B cell (primary cell): ENCODE measurements around the gene COL4A1. TPM values are rescaled to one million over a fixed set of nuclear protein-coding genes. Genes with fewer than 3 reads are reported as not detected.

Experiments
- ATAC-seq: fragments of 200-7000 bp; cut with Tn5 transposase; one replicate; pipeline ENCODE4 v1.10.0; 2021; ENCODE audit warnings: low read depth, mild to moderate bottlenecking, moderate number of reproducible peaks, moderate library complexity
- CTCF ChIA-PET: fragments of 350-600 bp; sonication (Branson Sonifier 250); formaldehyde crosslinking; loops from one replicate; lab custom pipeline; 2021; ENCODE audit warnings: antibody characterized with exemption, inconsistent platforms; lab: Charles Lee
- POLR2A ChIA-PET: fragments of 350-600 bp; sonication (Branson Sonifier 250); formaldehyde crosslinking; loops from one replicate; lab custom pipeline; 2021; ENCODE audit warnings: antibody characterized with exemption; lab: Charles Lee
- DNase-seq: peaks from one replicate; pipeline ENCODE4 v3.0.0; 2013
- H2AFZ ChIP-seq: 2 replicates; pipeline ENCODE4 v1.6.1; 2012; ENCODE audit warnings: mild to moderate bottlenecking, low read depth, low read length; ENCODE audit not compliant: insufficient read depth, poor library complexity, severe bottlenecking
- H3K27ac ChIP-seq, 2 donors: 1 replicate in 1 of 2; 2 replicates in 1 of 2; pipeline ENCODE4 v1.5.1; 2012 to 2013; ENCODE audit warnings: low read length in 2 of 2, mild to moderate bottlenecking in 2 of 2, moderate library complexity in 1 of 2
- H3K27me3 ChIP-seq, 4 experiments: fragments of 200-600 bp in 1 of 4; sonication (generic) in 1 of 4; replicated peaks in 1 of 4; 1 replicate in 2 of 4; 2 replicates in 2 of 4; pipeline versions ENCODE4 v1.6.1 to v1.7.0; 2013 to 2016; ENCODE audit warnings: low read length in 3 of 4, mild to moderate bottlenecking in 2 of 4, mixed read lengths in 1 of 4, moderate library complexity in 1 of 4; ENCODE audit not compliant: insufficient read depth in 4 of 4, control insufficient read depth in 3 of 4; ENCODE audit errors: control extremely low read depth in 1 of 4
- H3K36me3 ChIP-seq, 2 experiments: replicated peaks in 1 of 2; 1 replicate in 1 of 2; 2 replicates in 1 of 2; pipeline versions ENCODE4 v1.6.1 to v1.7.1; 2013; ENCODE audit warnings: low read length in 1 of 2; ENCODE audit not compliant: insufficient read depth in 2 of 2, control insufficient read depth in 1 of 2; ENCODE audit errors: control extremely low read depth in 1 of 2, extremely low read depth in 1 of 2
- H3K4me1 ChIP-seq, 2 donors: fragments of 200-600 bp in 1 of 2; sonication (generic) in 1 of 2; 1 replicate in 1 of 2; 2 replicates in 1 of 2; pipeline versions ENCODE4 v1.5.1 to v1.6.1; 2013 to 2017; ENCODE audit warnings: low read length in 2 of 2; ENCODE audit not compliant: control insufficient read depth in 2 of 2, insufficient read depth in 2 of 2
- H3K4me2 ChIP-seq: replicated peaks from 2 replicates; pipeline ENCODE3; 2012; ENCODE audit warnings: mild to moderate bottlenecking, low read depth, low read length; ENCODE audit not compliant: poor library complexity, severe bottlenecking
- H3K4me3 ChIP-seq, 5 experiments: fragments of 200-600 bp in 1 of 5; sonication (generic) in 1 of 5; 1 replicate in 3 of 5; 2 replicates in 2 of 5; pipeline versions ENCODE4 v1.5.1 to v1.7.0; 2011 to 2016; ENCODE audit warnings: low read length in 4 of 5, mild to moderate bottlenecking in 4 of 5, low read depth in 2 of 5, control low read depth in 1 of 5, moderate library complexity in 1 of 5; ENCODE audit not compliant: insufficient read depth in 1 of 5; ENCODE audit errors: control extremely low read depth in 1 of 5, extremely low read depth in 1 of 5
- H3K79me2 ChIP-seq: fragments of 200-600 bp; sonication (generic); one replicate; pipeline ENCODE4 v1.6.0; 2016; ENCODE audit warnings: low read length; ENCODE audit not compliant: control insufficient read depth, insufficient read depth
- H3K9ac ChIP-seq: fragments of 200-600 bp; sonication (generic); 2 replicates; pipeline ENCODE4 v1.6.1; 2017; ENCODE audit warnings: mild to moderate bottlenecking, low read length, moderate library complexity
- H3K9me3 ChIP-seq, 3 donors: one replicate each; pipeline versions ENCODE4 v1.6.1 to v1.7.1; 2013; ENCODE audit warnings: low read length in 2 of 3; ENCODE audit not compliant: control insufficient read depth in 2 of 3, insufficient read depth in 1 of 3; ENCODE audit errors: control extremely low read depth in 1 of 3
- H4K20me1 ChIP-seq: 2 replicates; pipeline ENCODE4 v1.6.0; 2012; ENCODE audit warnings: mild to moderate bottlenecking, low read length; ENCODE audit not compliant: insufficient read depth, control insufficient read depth, poor library complexity, severe bottlenecking
- H3K27ac Mint-ChIP-seq: one replicate; pipeline ENCODE4 v1.8.0; 2021; ENCODE audit warnings: mixed read lengths
- H3K27me3 Mint-ChIP-seq: one replicate; pipeline ENCODE4 v1.8.0; 2021; ENCODE audit warnings: mixed read lengths
- H3K4me1 Mint-ChIP-seq: one replicate; pipeline ENCODE4 v1.8.0; 2021; ENCODE audit warnings: mixed read lengths
- H3K4me3 Mint-ChIP-seq: one replicate; pipeline ENCODE4 v1.8.0; 2021; ENCODE audit warnings: mixed read lengths
- H3K9me3 Mint-ChIP-seq: one replicate; pipeline ENCODE4 v1.8.0; 2022; ENCODE audit warnings: mixed read lengths; ENCODE audit not compliant: insufficient read depth
- EZH2 ChIP-seq: IDR thresholded peaks from 2 replicates; pipeline ENCODE4 v1.6.1; 2012; ENCODE audit warnings: borderline replicate concordance, low read depth, mild to moderate bottlenecking, moderate library complexity, low read length; ENCODE audit not compliant: insufficient read depth, poor library complexity, severe bottlenecking
- WGBS: methylation state at CpG from one replicate; pipeline ENCODE4 v1.1.5; 2013; ENCODE audit warnings: missing lambda C conversion rate; ENCODE audit not compliant: insufficient coverage; 5-methylcytosine and 5-hydroxymethylcytosine counted together
- intact Hi-C: fragments of 100-400 bp; cut with micrococcal nuclease; formaldehyde crosslinking; loops from one replicate; pipeline ENCODE4 v1.10.0; 2022
- polyA plus RNA-seq: library from polyadenylated mRNA; depleted of rRNA; stranded (reverse); fragments of >200 nt; gene quantifications from 2 replicates; pipeline ENCODE4 v1.2.3, GENCODE V29; 2012
- total RNA-seq, 2 donors: library from RNA; stranded (reverse); fragments of 120-200 nt in 1 of 2; gene quantifications; 1 replicate in 1 of 2; 2 replicates in 1 of 2; pipeline versions ENCODE4 v1.2.3 to v1.2.4, GENCODE V29; 2013 to 2022
- TF ChIP-seq, protein P1 (sequence below): fragments of 200-600 bp; IDR thresholded peaks from one replicate; pipeline ENCODE4 v1.8.0; 2022; ENCODE audit warnings: antibody characterized with exemption, mild to moderate bottlenecking

Gene COL4A1
- total and polyA plus RNA-seq, 2 donors (not counting 1 experiment from before 2014, with no cell fraction given): not detected

- Histone ChIP-seq H3K27me3 (peaks cover 0 to 9% (median 0%) of the 10 kb centered on the region in 4 experiments), H3K9me3 (peaks cover 0 to 23% (median 0%) of the 10 kb centered on the region in 3 donors), H3K27ac (no peak overlapping the region), H3K4me1 (peaks cover 14 to 18% of the 10 kb centered on the region in 2 donors), H3K4me2 (no peak overlapping the region), H3K4me3 (no peak overlapping the region), H2AFZ (no peak overlapping the region), H3K36me3 (no peaks in the 10 kb centered on the region), H3K79me2 (no peaks in the 10 kb centered on the region), H3K9ac (no peak overlapping the region), H4K20me1 (no peaks in the 10 kb centered on the region)
- no peak for TF ChIP-seq EZH2
- TF ChIP-seq, protein P1, sequence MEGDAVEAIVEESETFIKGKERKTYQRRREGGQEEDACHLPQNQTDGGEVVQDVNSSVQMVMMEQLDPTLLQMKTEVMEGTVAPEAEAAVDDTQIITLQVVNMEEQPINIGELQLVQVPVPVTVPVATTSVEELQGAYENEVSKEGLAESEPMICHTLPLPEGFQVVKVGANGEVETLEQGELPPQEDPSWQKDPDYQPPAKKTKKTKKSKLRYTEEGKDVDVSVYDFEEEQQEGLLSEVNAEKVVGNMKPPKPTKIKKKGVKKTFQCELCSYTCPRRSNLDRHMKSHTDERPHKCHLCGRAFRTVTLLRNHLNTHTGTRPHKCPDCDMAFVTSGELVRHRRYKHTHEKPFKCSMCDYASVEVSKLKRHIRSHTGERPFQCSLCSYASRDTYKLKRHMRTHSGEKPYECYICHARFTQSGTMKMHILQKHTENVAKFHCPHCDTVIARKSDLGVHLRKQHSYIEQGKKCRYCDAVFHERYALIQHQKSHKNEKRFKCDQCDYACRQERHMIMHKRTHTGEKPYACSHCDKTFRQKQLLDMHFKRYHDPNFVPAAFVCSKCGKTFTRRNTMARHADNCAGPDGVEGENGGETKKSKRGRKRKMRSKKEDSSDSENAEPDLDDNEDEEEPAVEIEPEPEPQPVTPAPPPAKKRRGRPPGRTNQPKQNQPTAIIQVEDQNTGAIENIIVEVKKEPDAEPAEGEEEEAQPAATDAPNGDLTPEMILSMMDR: no peak
- no peak for DNase-seq
- Mint-ChIP-seq H3K4me1 (peaks cover 18% of the 10 kb centered on the region), H3K4me3 (no peak overlapping the region), H3K27me3 (peaks cover 19% of the 10 kb centered on the region), H3K27ac (no peak overlapping the region), H3K9me3 (peaks cover 4% of the 10 kb centered on the region)
- 90% methylated on average over 2 of the region's 6 CpGs for WGBS
- CTCF ChIA-PET: no interaction called here
- no peak for ATAC-seq
- intact Hi-C loops: no loop called here
- POLR2A ChIA-PET: no interaction called here
Measured at GRCh38 chr13:110339263-110339662, 32.3 kb upstream of the COL4A1 start.

DNA sequence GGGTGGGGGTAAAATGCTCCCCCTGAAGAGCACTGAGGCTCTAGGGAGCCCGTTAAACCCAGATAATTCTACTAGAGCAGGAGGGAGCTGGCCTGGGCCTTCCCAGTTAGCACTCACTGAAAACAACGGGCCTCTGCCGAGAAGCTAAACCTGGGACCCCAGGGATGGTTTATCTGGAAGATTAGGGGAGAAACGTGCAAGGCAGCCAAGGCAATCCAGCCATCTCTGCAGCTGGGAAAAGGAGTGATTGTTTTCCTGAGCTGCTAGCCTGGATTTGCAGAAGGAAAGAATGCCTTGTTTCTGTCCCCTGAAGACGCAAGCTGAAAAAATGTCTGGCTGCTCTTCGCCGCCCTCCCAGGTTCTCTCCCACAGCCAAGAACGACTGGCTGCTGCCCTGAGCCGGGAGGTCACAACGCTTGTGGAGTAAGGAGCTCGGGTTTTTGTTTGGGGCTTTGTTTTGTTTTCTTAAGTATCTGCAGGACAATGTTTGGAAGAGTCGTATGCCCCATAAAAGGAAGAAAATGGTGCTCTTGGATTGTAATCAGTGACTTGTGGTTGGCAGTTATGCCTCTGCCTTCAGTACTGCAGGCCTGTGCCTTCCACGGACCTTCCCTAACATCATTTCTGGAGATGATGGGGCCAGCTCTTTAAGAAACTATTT, 31.6 kb upstream of the COL4A1 start:
- H3K9ac ChIP-seq: no peak overlapping the region
- H3K79me2 ChIP-seq: no peaks in the 10 kb centered on the region
- Mint-ChIP-seq H3K27me3 (peaks cover 19% of the 10 kb centered on the region), H3K9me3 (peaks cover 4% of the 10 kb centered on the region), H3K4me1 (peaks cover 18% of the 10 kb centered on the region), H3K4me3 (no peak overlapping the region), H3K27ac (no peak overlapping the region)
- no peak overlapping the region for H3K27ac ChIP-seq
- 68% methylated on average over 11 of the region's 13 CpGs for WGBS
- H4K20me1 ChIP-seq: no peaks in the 10 kb centered on the region
- POLR2A ChIA-PET: no interaction called here
- no peak overlapping the region for H3K4me2 ChIP-seq
- intact Hi-C loops: no loop called here
- H3K27me3 ChIP-seq: peaks cover 0 to 13% (median 0%) of the 10 kb centered on the region in 4 experiments
- TF ChIP-seq, protein P1: no peak
- TF ChIP-seq EZH2: no peak
- no peaks in the 10 kb centered on the region for H3K36me3 ChIP-seq
- CTCF ChIA-PET: no interaction called here
- H2AFZ ChIP-seq: no peak overlapping the region
- H3K9me3 ChIP-seq: peaks cover 0 to 23% (median 0%) of the 10 kb centered on the region in 3 donors
- H3K4me1 ChIP-seq: peaks cover 14 to 18% of the 10 kb centered on the region in 2 donors
- H3K4me3 ChIP-seq: no peak overlapping the region
- DNase-seq (no peak), ATAC-seq (no peak)
